Kidney epithelial cell (primary cell): ENCODE data around the gene SLC35F3. TPM values are rescaled to one million over a fixed set of nuclear protein-coding genes. Genes with fewer than 3 reads are reported as not detected.

Experiments
- DNase-seq: peaks from one replicate; pipeline ENCODE4 v3.0.0-alpha.2; 2010; ENCODE audit warnings: low read depth
- H3K27me3 ChIP-seq: 2 replicates; pipeline ENCODE4 v1.6.0; 2011; ENCODE audit warnings: low read length; ENCODE audit not compliant: control insufficient read depth, insufficient read depth
- H3K36me3 ChIP-seq: 2 replicates; pipeline ENCODE4 v1.5.1; 2011; ENCODE audit warnings: low read length; ENCODE audit not compliant: control insufficient read depth, insufficient read depth
- H3K4me3 ChIP-seq: 2 replicates; pipeline ENCODE4 v1.5.1; 2011; ENCODE audit warnings: low read depth, mild to moderate bottlenecking, control low read depth, low read length
- CTCF ChIP-seq: IDR thresholded peaks from 2 replicates; pipeline ENCODE4 v1.5.1; 2011; ENCODE audit warnings: mild to moderate bottlenecking, moderate library complexity, low read length, control low read depth, inconsistent platforms; ENCODE audit not compliant: insufficient read depth, poor library complexity, severe bottlenecking
- total RNA-seq: library from RNA; depleted of rRNA; stranded (reverse); fragments of >200 nt; gene quantifications from 2 replicates; pipeline ENCODE4 v1.2.3, GENCODE V29; 2015

Gene SLC35F3
- total RNA-seq, 1 donor from 2014 or later = 1.1 TPM

GRCh38 chr1:234218078-234218477, 313.6 kb downstream of the SLC35F3 start:
- TF ChIP-seq CTCF = no peak
- Histone ChIP-seq H3K36me3 (no peaks in the 10 kb centered on the region), H3K4me3 (no peak overlapping the region), H3K27me3 (peaks cover 5% of the 10 kb centered on the region)
- DNase-seq = no peak

DNA sequence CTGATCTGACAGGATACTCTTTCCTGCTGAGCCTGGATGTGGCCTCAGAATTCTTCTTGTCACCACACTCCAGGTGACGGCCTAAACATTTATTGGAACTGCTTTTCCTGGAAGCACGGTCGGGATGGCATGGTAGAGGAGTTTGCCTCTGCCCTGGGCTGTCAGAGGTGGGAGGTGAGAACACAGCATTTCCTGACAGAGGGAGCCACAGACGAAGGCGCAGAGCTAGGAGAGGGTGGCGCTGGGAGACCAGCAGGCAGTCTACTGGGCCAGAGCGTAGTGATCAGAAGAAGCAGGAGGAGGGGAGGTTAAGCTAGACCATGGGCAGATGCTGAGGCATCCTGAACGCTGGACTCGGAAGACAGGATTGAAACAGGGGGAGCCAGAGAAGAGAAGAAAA, 315.2 kb downstream of the SLC35F3 start:
- DNase-seq = no peak
- TF ChIP-seq CTCF = no peak
- Histone ChIP-seq H3K4me3 (no peak overlapping the region), H3K36me3 (no peaks in the 10 kb centered on the region), H3K27me3 (peaks cover 3% of the 10 kb centered on the region)

DNA sequence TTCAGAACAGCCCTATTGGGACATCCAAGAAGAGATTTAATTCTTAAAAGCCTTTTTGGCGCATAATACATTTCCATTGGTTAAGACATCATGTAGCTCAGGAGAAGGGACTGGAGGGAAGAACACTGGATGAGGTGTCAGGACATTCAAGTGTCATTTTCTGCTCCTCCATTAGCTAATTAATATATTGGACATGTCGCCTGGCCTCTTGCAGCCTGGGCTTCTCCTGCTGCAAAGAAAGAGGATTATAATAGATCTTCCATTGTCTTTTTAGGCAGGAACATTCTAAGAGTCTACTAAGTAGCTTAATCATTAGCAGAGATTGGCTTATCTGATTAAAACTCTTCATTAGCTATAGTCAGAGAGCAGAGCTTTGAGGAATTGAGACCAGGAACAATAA, 317.1 kb downstream of the SLC35F3 start:
- Histone ChIP-seq H3K4me3 (no peak overlapping the region), H3K36me3 (no peaks in the 10 kb centered on the region), H3K27me3 (no peaks in the 10 kb centered on the region)
- DNase-seq = no peak
- TF ChIP-seq CTCF = no peak

GRCh38 chr1:234222561-234223280, 318.2 kb downstream of the SLC35F3 start:
- Histone ChIP-seq H3K36me3 (no peaks in the 10 kb centered on the region), H3K27me3 (no peaks in the 10 kb centered on the region), H3K4me3 (no peak overlapping the region)
- DNase-seq = no peak
- no peak for TF ChIP-seq CTCF

GRCh38 chr1:234226113-234226818, 321.8 kb downstream of the SLC35F3 start:
- no peaks in the 10 kb centered on the region for H3K36me3 ChIP-seq
- no peak for TF ChIP-seq CTCF
- no peak for DNase-seq
- no peaks in the 10 kb centered on the region for H3K27me3 ChIP-seq
- H3K4me3 ChIP-seq = no peak overlapping the region
